Dedifferentiated amniotic fluid mesenchymal stem cell (primary cell): Measurements from ENCODE around the gene DPYD.

Experiments used
- DNase-seq: peaks from one replicate; pipeline ENCODE4 v3.0.0-alpha.2; 2016; ENCODE audit errors: extremely low spot score

Gene DPYD

DNA sequence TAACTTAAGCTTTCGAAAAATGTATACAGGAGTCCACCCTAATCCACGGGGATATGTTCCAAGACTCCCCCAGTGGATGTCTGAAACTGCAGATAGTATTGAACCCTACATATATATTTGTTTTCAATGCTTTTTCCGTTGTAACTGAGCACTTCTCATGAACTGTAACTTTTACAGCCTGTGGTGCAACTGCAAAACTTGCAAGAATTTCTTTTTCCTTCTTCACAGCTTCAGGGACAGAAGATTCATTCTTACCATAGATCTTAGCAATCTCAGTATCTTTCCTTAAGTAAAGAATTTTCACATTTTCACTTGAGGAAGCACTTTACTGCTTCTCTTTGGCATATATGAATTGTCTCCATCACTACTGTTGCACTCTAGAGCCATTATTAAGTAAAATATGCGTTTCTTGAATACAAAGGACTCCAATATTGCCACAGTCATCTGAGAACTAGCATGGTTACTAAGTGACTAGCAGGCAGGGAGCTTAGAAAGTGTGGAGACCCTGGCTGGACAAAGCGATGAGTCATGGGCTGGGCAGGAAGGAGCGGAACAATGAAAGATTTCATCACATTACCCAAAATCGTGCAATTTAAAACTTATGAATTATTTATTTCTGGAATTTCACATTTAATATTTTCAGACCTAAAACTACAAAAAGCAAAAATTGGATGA lies 14.1 kb downstream of the DPYD start:
- peak; percentile 43 for DNase-seq

DNA sequence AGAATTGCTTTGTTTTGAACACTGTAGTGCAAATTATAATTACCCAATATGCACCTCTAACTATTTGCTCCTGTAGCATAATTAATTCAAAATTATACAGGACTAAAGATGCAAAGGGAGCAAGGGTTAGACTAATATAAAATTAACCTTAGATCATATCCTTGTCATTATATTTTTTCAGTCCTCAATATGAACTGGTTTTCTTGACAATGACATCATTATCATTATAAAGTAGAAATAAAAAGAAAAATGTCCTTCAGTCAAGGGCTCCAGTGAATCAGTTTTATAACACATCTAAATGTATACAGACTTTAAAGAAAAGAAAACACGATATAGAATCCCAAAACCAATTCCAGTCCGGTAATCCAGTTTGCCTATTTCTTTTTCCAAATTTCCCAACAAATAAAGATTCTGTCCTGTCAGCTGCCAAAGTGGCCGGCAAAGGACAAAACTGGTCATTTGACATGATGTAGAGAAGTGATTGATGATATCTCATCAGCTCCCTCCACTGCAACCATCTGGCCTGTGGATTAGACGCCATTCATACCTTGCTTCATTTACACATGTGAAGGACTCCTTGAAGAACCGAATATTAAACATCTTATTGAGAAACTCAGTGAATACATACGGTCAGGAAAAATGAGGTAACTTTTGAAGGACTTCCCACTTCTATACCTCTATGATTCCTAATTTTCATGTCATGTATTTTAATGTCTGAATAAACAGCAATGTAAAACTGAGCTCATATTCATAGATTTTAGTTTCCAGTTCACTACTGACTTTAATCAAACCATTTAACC lies 15.5 kb downstream of the DPYD start:
- no peak for DNase-seq

DNA sequence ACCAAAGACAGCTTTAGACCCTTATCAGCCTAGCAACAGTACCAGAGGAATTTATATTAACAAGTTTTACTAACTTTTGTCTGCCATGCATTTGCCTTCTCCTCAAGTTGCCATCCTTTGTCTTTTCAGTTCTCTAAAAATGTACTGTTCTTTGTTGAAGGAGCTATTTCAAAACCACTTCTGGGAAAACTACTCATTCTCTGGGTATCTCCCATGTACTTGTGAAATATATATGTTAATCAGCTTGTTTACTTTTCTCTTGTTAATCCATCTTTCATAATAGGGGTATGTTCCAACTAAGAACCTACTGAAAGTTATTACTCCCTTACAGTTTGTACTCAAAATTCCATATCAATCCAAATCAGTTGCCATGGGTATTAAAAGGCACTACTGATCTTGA lies 16.3 kb downstream of the DPYD start:
- peak; percentile 39 for DNase-seq

DNA sequence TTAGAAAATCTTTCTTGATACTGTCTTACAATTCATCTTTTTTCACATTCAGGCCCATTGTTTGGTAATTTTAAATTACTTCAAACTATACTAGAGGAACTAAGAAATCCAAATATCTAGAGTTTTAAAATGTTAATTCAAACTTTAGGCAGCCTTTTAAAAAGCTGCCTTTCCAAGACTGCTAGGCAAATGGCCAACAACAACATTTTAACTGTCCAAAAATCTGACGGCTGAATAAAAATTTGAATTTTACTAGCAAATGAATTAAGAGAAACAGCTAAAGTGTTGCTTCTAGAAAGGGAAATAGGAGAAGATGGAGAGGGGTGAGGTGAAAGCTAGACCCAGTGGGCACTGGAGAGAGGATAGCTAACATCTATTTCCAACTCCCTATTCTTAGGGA lies 17.2 kb downstream of the DPYD start:
- DNase-seq, result peak; percentile 49

DNA sequence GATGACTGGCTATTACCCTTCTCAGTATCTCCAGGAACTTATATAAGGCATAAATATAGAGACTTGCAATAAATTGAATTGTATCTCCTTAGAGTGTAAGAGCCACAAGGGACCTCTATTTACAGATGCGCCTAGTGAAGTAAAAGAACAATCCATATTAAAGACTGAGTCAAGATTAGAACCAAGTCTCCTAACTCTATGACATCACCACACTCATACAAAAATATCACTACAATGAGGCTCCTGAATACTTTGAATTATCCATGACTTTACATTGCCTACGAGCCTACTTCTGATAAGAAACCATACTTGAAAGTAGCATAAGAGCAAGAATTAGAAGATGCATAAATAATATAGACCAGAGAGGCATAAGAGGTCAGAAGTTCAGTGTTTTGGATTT lies 18.8 kb downstream of the DPYD start:
- no peak for DNase-seq

DNA sequence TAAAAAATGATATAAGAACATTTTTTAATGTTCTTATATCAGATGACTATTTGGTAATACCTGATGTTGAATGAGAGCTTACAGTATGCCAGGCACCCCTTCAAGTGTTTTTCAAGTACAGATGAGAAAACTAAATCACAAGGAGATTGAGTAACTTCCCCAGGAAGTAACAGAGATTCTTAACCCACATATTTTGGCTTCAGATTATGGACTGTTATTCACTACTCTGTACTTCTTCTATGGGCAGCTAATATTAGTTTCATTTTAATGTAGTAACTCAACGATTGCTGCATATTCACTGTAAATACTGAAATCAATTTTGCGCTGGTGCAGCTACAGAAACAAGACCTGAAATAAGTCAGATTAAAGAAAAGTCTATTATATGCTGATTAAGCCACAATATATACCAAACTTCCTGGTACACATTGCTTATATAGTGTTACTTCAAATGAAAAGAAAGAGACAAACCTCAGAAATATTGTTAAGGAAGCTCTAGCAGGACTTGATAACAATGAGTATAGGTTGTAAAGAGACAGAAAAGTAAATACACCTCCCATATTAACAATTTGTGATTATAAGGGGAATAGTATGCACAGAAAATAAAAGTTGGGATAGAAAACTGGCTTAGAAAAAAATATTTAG lies 19.7 kb downstream of the DPYD start:
- DNase-seq, result no peak

DNA sequence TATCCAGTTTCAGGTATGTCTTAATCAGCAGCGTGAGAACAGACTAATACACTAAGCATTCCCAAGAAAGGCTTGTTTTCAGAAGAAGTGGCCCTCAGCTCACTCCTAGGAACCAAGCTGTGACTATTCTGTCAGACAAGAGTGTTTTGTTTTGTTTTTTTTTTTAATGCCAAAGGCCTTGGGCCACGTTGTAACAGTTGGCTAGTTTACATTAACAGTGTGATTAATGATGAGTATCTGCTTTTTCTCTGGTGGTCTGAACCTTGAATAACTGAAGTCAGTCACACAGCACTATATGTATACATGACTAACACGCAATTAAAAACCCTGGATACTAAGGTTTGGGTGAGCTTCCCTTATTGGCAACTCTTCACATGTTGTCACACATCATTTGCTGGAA lies 21.9 kb downstream of the DPYD start:
- no peak for DNase-seq

DNA sequence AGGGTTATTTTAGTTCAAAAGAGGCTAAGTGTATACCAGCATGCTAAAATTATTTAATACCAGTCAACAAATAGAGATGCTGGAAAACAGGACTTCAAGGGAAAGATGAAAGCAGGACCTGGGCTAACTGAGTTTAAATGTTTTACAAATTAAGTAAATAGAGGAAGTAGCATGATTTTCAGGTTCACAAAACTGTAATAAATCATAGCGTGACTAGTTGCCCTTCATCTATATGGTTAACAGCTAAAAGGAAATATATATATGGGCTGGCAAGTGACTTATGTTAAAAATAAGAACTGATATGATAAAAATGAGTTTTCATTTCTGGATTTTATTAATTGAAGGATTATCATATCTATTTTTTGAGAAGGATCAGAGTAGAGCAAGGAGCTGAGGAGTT lies 25.6 kb downstream of the DPYD start:
- no peak for DNase-seq

DNA sequence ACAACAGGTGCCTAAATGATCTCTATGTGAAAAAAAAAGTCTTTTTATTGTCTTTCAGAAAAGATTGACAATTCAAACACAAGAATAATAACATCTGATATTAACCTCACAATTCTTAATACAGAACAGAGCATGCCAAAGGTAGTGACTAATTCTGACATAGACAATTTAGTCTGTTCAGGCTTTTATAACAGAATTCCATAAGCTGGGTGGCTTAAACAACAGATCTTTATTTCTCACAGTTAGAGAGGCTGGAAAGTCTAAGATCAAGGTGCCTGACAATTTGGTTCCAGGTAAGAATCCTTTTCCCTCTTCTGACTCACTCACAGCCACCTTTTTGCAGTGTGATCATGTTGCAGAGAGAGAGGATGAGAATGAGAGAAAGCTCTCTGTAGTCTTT lies 27.0 kb downstream of the DPYD start:
- no peak for DNase-seq

DNA sequence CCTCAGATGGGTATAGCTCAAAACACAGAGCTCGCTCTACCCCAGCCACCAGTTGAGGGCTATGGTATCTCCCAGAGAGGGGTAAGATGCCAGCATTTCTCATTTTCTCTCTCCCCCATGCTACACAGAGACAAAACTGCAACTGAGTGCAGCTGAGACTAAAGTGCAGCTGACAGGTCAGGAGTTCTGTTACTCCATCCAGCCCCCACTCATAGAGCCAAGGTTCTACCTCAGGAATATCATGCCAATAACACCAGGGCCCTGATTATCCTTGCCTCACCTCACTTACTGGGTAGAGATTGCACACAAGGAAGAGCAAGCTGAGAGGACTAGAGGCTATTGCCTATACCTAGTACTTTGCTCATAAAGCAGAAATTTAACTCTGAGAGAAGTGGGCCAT lies 34.6 kb downstream of the DPYD start:
- no peak for DNase-seq

DNA sequence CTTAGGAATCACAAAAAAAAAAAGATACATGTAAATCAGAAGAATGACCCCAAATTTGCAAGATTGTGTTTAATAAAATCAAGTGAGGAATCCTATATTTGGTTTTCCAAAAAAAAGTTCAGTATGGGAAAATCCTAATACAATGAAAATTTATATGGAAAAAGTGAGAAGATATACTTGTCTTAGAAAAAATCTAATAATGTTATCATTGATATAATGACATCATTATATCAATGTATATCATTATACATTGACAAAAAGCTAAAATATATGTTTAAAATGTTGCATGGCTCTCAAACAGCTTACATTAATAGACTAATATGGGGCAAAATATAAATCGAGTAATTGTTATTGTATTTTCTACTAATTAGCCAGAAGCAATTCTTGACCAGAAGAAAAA lies 37.0 kb downstream of the DPYD start:
- no peak for DNase-seq

DNA sequence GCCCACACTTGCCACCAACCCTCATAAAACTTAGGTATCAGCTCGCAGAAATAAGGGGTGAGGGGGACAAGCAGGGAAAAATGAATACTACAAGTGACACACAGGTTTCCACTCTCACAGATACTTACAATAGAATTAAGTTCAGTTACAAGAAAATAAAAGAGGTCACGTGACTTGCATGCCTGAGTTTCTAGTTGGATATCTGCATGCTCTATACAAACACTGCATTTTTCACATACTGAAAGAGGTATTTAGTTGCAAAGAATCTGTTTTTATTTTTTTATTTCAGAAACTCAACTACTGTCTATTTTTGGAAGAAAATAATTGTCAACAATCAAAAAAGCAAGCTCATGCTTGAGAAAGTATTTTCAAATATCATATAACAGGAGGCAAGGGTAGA lies 43.5 kb downstream of the DPYD start:
- peak; percentile 45 for DNase-seq

DNA sequence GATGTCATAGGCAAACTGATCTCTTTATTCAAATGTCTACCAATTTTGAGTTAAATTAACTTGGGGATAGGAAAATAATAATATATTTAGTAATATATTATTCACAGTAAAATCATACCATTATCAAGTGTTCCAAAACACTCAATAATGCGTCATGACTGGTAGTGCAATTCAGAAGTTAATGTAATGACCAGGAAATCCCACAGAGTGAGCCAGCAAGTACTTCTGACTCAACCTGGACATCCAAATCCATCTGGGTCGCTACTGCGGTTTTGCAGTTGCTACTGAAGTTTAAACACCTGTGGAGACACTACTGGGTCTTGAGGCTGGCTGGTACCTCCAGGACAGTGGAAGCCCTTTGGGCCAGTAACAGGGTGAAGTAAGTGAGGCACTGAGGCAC lies 44.8 kb downstream of the DPYD start:
- DNase-seq, result no peak

DNA sequence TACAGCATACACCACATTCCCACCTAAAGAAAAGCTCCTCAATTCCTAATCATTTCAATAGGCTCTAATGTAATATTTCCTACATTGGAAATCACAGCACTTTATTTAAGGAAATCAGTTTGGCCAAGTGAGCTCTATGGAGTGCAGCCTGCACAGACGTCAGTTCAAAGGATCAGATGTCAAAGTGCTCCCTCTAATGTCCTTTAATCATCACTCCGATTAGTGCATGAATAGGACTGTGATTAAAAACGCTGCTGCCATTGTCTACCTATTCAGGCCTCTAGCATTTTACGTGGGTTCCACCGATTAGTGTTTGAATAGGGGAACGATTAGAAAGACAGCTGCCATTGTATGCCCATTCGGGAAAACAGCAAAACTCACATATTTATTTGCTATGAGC lies 50.2 kb downstream of the DPYD start:
- DNase-seq, result no peak

DNA sequence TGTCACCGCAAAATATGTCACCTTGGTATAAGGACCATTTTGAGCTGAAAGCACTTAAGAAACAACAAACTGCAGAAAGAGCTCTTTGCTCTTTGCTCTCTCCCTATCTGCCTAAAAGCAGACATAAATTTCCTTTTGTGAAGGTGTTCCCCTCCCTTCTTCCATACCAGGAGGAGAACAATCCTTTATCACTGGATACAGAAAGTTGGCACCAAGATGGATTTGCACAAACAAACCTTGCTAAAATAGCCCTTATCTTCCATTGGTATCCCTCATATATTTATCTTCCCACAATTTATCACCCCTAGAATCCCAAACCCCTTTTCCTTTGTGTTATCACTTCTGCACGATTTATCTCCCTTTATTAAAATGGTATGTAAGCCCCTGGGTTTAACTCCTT lies 51.4 kb downstream of the DPYD start:
- no peak for DNase-seq

DNA sequence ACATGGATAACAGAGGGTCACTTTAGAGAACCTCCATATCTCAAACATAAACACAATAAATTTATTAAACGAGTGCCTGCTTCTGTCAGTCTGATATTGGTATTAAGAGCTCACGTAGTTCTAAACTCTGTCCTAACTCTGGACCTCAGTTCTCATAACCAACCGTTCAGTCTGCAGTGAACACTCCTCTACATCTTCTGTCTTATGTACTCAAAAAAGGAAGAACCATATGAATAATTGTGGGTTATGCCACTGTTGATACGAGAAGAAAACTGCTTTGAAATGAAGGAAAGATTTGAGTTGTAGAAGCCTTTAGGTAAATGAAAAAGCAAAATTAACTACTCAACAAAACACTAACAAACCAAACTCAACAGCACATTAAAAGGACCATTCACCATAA lies 53.7 kb downstream of the DPYD start:
- no peak for DNase-seq

DNA sequence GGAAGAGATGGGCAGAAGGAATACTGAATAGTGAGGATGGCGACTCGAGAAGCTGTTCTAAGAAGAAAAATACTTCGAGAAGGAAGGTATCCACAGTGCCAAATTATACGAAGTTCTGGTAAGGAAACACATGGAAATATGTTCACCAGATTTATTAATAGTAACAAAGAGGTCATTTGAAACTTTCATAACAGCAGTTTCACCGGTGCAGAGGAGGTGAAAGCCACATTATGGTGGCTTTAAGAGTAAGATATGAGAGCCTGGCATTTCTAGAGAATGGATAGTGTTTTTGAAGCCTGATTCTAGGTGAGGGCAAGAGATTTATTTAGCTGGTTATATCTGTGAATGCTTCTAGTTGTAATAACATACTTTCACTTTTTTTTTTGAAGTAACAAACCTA lies 56.2 kb downstream of the DPYD start:
- no peak for DNase-seq

DNA sequence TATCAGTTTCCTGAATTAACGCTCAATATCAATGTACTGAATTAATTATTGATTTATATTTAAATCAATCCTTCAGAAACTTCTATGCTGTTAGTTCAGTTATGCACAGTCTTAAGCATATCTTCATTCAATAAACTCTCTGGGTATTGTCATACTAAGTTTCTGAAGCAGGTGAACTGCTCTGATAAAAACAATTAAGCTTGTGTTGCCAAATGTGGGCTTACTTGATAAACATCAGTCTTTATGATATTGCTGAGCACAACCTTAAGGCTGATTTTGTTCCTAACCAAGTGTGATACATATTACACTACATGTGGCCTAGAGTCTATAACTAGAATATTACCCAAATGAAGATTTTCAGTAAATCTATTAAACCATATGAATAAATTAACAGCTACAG lies 67.6 kb downstream of the DPYD start:
- no peak for DNase-seq

DNA sequence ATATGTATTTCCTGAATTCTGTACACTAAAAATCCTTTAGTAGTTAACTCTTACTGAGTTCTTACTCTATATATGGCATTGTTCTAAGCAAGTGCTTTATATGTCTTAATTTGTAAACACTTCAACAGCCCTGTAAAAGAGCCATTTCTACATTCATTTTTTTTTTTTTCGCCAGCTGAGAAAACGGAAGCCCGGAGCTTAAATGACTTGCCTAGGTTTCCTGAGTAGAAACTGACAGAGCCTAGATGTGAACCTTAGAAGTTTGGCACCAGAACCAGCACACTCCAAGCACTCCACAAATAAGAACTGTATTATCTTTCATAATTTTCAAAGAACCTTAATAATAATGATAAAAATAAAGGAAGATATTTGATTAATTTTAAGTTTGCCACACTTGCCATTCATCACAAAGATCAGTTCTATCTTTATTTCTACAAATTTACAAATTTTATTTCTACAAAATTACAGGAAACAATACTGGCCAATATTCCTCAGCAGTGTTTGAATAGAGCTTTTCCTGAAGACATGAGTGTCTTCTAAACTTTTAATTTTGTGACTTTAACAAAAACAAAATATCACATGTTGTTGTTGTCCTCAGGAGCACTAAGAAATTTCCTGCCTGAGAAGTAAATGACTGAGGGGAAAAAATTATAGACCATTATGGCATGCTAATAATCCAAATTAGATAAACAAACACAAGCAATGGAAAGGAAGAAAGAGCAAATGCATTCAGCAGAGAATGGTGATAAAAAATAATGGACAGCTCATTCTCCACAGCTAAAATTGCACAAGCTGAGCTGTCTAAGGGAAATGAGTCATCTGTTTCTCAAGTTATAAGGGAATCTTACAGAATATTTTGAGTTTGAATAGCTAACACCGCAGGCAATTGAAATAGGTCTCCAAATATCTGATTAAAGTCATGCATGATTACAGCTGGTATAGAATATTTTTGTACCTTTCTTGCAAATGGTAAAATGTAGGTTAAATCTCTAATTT lies 71.2 kb downstream of the DPYD start:
- DNase-seq, result peak; percentile 85

DNA sequence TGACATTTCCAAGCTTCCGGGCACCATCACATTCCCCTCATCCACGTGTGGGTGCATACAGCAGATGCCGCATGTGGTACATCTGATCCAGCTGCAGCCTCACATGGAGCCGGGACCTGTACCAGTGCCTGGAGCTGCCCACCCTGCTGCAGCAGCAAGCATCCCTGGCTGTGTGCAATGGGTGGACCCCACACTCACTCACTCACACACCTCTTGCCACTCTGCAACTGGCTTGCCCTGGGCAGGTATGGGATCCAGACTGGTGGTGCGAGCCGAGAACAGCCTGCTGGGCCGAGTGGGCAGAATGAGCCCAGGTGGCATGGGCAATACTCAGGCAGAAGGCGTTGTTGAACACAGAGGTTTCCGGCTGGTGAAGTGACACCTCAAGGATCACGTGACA lies 75.0 kb downstream of the DPYD start:
- no peak for DNase-seq

DNA sequence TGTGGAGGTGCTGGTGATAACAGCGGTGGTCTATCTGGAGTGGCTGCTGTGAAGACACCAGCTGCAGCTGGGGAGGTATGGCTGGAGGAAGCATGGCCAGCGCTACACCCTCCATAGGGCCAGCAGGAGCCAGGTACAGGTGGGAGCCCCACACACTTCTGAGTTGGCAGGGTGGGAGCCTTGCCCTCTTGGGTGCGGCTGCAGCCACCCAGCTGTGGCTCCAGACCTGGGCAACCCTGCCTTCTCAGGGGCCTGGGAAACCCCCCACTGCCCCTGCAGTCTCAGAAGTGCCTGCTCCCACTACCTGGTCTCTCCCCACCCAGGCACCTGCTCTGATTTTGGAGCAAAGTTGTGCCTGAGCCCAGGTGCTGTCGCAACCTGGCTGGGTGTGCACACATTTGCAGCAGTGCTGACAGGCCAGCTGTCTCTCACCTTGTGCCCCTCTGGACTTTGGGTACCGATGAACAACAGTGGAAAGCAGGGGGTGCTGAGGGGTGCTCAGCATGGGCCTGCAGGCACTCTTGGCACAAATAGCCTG lies 76.2 kb downstream of the DPYD start:
- DNase-seq, result no peak

DNA sequence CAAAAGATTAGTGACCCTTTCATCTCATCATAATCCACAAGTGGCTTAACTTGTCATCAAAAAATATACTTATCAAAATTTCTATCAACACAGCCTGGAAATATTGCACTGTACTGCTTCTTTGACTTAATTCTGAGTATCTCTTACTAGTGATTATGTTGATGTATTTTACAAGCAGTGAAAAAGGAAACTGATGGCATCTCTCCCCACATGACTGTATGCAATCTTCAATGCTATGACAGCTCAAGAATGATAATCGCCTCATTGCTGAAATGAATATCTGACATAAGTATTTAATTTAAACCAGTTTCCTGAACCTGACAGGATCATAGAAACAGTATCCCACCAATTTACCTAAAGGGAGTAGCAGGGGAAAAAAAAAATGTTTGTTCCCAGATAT lies 79.5 kb downstream of the DPYD start:
- no peak for DNase-seq
